ENCODE data around the gene MRPL10. TPM values are rescaled to one million over a fixed set of nuclear protein-coding genes. Genes with fewer than 3 reads are reported as not detected.
A peak's percentile ranks its signal among the peaks of the same experiment; 100 is the strongest.

Gene MRPL10
- total and polyA plus RNA-seq, 2 experiments from 2014 or later: 50.2 to 74.7 TPM

DNA sequence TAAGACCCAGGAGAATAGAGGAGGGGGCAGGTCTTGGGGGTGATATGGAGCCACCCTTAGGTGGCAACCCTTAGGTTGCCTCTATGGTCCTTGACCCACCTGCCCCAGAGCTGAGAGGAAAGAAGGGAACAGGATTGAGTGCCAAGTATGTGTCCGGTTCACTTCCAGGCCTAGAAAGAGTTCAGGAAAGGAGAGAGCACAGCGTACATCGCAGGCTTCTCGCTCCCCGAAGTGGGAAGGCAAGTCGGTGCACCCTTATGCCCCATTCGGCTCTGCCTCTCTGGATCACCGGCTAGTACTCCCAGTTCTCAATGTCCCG is 19.0 kb upstream of the MRPL10 start:
- H4K20me1 ChIP-seq (replicated peaks; ENCODE audit: insufficient read depth): peaks cover 4% of the 10 kb centered on the region
- peaks cover 30% of the 10 kb centered on the region for H3K4me1 ChIP-seq (ENCODE audit: insufficient read depth)
- H3K4me3 ChIP-seq: peak overlapping the region; percentile 58
- H3F3A ChIP-seq (replicated peaks; ENCODE audit: low read depth): peaks cover 23% of the 10 kb centered on the region
- no peaks in the 10 kb centered on the region for H3K36me3 ChIP-seq (ENCODE audit: insufficient read depth)
- peaks cover 96% of the 10 kb centered on the region for H3K27me3 ChIP-seq (ENCODE audit: insufficient read depth)
- H3K27me3 Mint-ChIP-seq (ENCODE audit: insufficient read depth, low read depth, poor library complexity): peaks cover 91% of the 10 kb centered on the region
- peak overlapping the region; percentile 77 for H3K4me3 Mint-ChIP-seq
- H3K4me1 Mint-ChIP-seq: peaks cover 38% of the 10 kb centered on the region
- peak overlapping the region; percentile 92 for H2AFZ ChIP-seq
- H3K27ac ChIP-seq (ENCODE audit: low read depth): no peak overlapping the region
- ATAC-seq (no peak), DNase-seq (ENCODE audit: low spot score) (no peak)
- H3K36me3 Mint-ChIP-seq (ENCODE audit: low read depth): no peaks in the 10 kb centered on the region
- no peaks in the 10 kb centered on the region for H3K79me2 ChIP-seq (replicated peaks; ENCODE audit: insufficient read depth)
- no peak overlapping the region for H3K27ac Mint-ChIP-seq
- no peaks in the 10 kb centered on the region for H3K9me3 Mint-ChIP-seq
- TF ChIP-seq STAT1 (IDR thresholded peaks at IDR 0.05; ENCODE audit: unreplicated experiment): no peak
- no peak for TF ChIP-seq ZNF462 (CRISPR knock-in tag; IDR thresholded peaks at IDR 0.05)
- no peak for TF ChIP-seq POLR2AphosphoS5 (IDR thresholded peaks at IDR 0.05; ENCODE audit: low read depth)
- TF ChIP-seq EZH2 (IDR thresholded peaks at IDR 0.05; ENCODE audit: low read depth, unreplicated experiment): no peak
- TF ChIP-seq ZNF114 (CRISPR knock-in tag; IDR thresholded peaks at IDR 0.05): no peak
- TF ChIP-seq, protein P1, sequence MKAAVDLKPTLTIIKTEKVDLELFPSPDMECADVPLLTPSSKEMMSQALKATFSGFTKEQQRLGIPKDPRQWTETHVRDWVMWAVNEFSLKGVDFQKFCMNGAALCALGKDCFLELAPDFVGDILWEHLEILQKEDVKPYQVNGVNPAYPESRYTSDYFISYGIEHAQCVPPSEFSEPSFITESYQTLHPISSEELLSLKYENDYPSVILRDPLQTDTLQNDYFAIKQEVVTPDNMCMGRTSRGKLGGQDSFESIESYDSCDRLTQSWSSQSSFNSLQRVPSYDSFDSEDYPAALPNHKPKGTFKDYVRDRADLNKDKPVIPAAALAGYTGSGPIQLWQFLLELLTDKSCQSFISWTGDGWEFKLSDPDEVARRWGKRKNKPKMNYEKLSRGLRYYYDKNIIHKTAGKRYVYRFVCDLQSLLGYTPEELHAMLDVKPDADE (IDR thresholded peaks at IDR 0.05): no peak
- no peak for TF ChIP-seq CREB1 (CRISPR knock-in tag; IDR thresholded peaks at IDR 0.05; ENCODE audit: low read depth)
- no peak for TF ChIP-seq JUNB (IDR thresholded peaks at IDR 0.05; ENCODE audit: unreplicated experiment)
- TF ChIP-seq, protein P2, sequence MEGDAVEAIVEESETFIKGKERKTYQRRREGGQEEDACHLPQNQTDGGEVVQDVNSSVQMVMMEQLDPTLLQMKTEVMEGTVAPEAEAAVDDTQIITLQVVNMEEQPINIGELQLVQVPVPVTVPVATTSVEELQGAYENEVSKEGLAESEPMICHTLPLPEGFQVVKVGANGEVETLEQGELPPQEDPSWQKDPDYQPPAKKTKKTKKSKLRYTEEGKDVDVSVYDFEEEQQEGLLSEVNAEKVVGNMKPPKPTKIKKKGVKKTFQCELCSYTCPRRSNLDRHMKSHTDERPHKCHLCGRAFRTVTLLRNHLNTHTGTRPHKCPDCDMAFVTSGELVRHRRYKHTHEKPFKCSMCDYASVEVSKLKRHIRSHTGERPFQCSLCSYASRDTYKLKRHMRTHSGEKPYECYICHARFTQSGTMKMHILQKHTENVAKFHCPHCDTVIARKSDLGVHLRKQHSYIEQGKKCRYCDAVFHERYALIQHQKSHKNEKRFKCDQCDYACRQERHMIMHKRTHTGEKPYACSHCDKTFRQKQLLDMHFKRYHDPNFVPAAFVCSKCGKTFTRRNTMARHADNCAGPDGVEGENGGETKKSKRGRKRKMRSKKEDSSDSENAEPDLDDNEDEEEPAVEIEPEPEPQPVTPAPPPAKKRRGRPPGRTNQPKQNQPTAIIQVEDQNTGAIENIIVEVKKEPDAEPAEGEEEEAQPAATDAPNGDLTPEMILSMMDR (conservative IDR thresholded peaks at IDR 0.05; ENCODE audit: low read depth in 2 of 2): no peak
- no peak for TF ChIP-seq REST (IDR thresholded peaks at IDR 0.05; ENCODE audit: unreplicated experiment)
- no peak for TF ChIP-seq NANOG (IDR thresholded peaks at IDR 0.05; ENCODE audit: borderline replicate concordance)
- no peak for TF ChIP-seq ZNF331 (CRISPR knock-in tag; IDR thresholded peaks at IDR 0.05; ENCODE audit: low read depth)
- TF ChIP-seq EZH2phosphoT487 (IDR thresholded peaks at IDR 0.05; ENCODE audit: unreplicated experiment): no peak
- H3K4me2 ChIP-seq: peak overlapping the region; percentile 96
- H3K9me2 ChIP-seq (ENCODE audit: insufficient read depth): no peaks in the 10 kb centered on the region

All from GM23338 (cell line).